Spleen (tissue), 7 donors: ENCODE results near the gene LTB4R2.

ENCODE experiments used
- POLR2A ChIP-seq, 3 donors: fragments of 450-650 bp; IDR thresholded peaks; one replicate each; pipeline ENCODE4 v1.5.1; 2017; ENCODE audit warnings: antibody characterized with exemption in 3 of 3, mild to moderate bottlenecking in 1 of 3
- POLR2AphosphoS5 ChIP-seq, 3 donors: sonication (generic); formaldehyde crosslinking; IDR thresholded peaks; one replicate each; pipeline ENCODE4 v1.5.1; 2017; ENCODE audit warnings: antibody characterized with exemption in 3 of 3
- TF ChIP-seq, protein P1 (sequence below), 11 experiments: fragments of 200-600 bp in 7 of 11; fragments of 450-650 bp in 4 of 11; sonication (generic) in 4 of 11; IDR thresholded peaks in 8 of 11; conservative IDR thresholded peaks in 3 of 11; 1 replicate in 7 of 11; 2 replicates in 4 of 11; pipeline versions ENCODE4 v1.4.0 to v1.8.0; 2016 to 2021; ENCODE audit warnings: antibody characterized with exemption in 11 of 11, inconsistent platforms in 4 of 11, mild to moderate bottlenecking in 1 of 11
- donor health status: DM: no; HTN: no; CAD: no; lungs with moderate emphysema.
- donor health status: DM: no; HTN: no; CAD: no.
- donor health status: DM: no; HTN: no; CAD: no.

- TF ChIP-seq POLR2A (IDR thresholded peaks at IDR 0.05) (no peak), POLR2AphosphoS5 (IDR thresholded peaks at IDR 0.05) (no peak)
- TF ChIP-seq, protein P1, sequence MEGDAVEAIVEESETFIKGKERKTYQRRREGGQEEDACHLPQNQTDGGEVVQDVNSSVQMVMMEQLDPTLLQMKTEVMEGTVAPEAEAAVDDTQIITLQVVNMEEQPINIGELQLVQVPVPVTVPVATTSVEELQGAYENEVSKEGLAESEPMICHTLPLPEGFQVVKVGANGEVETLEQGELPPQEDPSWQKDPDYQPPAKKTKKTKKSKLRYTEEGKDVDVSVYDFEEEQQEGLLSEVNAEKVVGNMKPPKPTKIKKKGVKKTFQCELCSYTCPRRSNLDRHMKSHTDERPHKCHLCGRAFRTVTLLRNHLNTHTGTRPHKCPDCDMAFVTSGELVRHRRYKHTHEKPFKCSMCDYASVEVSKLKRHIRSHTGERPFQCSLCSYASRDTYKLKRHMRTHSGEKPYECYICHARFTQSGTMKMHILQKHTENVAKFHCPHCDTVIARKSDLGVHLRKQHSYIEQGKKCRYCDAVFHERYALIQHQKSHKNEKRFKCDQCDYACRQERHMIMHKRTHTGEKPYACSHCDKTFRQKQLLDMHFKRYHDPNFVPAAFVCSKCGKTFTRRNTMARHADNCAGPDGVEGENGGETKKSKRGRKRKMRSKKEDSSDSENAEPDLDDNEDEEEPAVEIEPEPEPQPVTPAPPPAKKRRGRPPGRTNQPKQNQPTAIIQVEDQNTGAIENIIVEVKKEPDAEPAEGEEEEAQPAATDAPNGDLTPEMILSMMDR (IDR thresholded peaks at IDR 0.05 in 8 of 11, conservative IDR thresholded peaks at IDR 0.05 in 3 of 11) = no peak
Observed at GRCh38 chr14:24285351-24285750, 24.6 kb upstream of the LTB4R2 start.
